RKO (cell line): ENCODE data around the gene SYDE2.

Experiments
- DNase-seq: peaks from one replicate; pipeline ENCODE4 v3.0.0-alpha.2; 2016; ENCODE audit warnings: low spot score

SYDE2 gene

GRCh38 chr1:85128316-85128715, 72.5 kb downstream of the SYDE2 start:
- DNase-seq, result no peak

- no peak for DNase-seq
Observed at GRCh38 chr1:85125891-85126290, 74.9 kb downstream of the SYDE2 start.

- no peak for DNase-seq
Observed at GRCh38 chr1:85124091-85124490, 76.7 kb downstream of the SYDE2 start.

- DNase-seq, result no peak
Observed at GRCh38 chr1:85122169-85122568, 78.6 kb downstream of the SYDE2 start.

- peak; percentile 32 for DNase-seq
Observed at GRCh38 chr1:85121744-85122143, 79.1 kb downstream of the SYDE2 start.

GRCh38 chr1:85118751-85119150, 82.1 kb downstream of the SYDE2 start:
- no peak for DNase-seq

- no peak for DNase-seq
Observed at GRCh38 chr1:85116856-85117255, 84.0 kb downstream of the SYDE2 start.

- DNase-seq, result no peak
Observed at GRCh38 chr1:85115933-85116332, 84.9 kb downstream of the SYDE2 start.

- no peak for DNase-seq
Observed at GRCh38 chr1:85111695-85112094, 89.1 kb downstream of the SYDE2 start.

- DNase-seq, result peak; percentile 74
Observed at GRCh38 chr1:85109475-85109874, 91.3 kb downstream of the SYDE2 start.
